Neural crest cell (in vitro differentiated cells): ENCODE results near the gene CAMKV. TPM values are rescaled to one million over a fixed set of nuclear protein-coding genes. Genes with fewer than 3 reads are reported as not detected.
"Not testable (repeated sequence)": the region's sequence is repeated elsewhere in the genome, so short reads cannot be mapped to it uniquely, and the experiment has no call there.

Experiments
- DNase-seq: peaks from one replicate; pipeline ENCODE4 v3.0.0; 2021; ENCODE audit warnings: low read depth, mixed read lengths, low spot score
- H3K27ac Mint-ChIP-seq: one replicate; pipeline ENCODE4 v1.8.0; 2021; ENCODE audit warnings: mild to moderate bottlenecking, mixed read lengths; ENCODE audit not compliant: unreplicated experiment
- H3K27me3 Mint-ChIP-seq: 2 replicates; pipeline ENCODE4 v1.8.0; 2021; ENCODE audit warnings: low read depth, mild to moderate bottlenecking, mixed read lengths
- H3K36me3 Mint-ChIP-seq: 2 replicates; pipeline ENCODE4 v1.8.0; 2021; ENCODE audit warnings: low read depth, mild to moderate bottlenecking, mixed read lengths
- H3K4me1 Mint-ChIP-seq: 2 replicates; pipeline ENCODE4 v1.8.0; 2021; ENCODE audit warnings: mixed read lengths
- H3K4me3 Mint-ChIP-seq: one replicate; pipeline ENCODE4 v1.8.0; 2021; ENCODE audit warnings: mild to moderate bottlenecking, mixed read lengths
- H3K9me3 Mint-ChIP-seq: 2 replicates; pipeline ENCODE4 v1.8.0; 2021; ENCODE audit warnings: mixed read lengths
- CTCF ChIP-seq: fragments of 200-600 bp; sonication (generic); conservative IDR thresholded peaks from 2 replicates; pipeline ENCODE4 v1.5.0; 2021; ENCODE audit warnings: antibody characterized with exemption, mild to moderate bottlenecking
- total RNA-seq: library from RNA; stranded (reverse); gene quantifications from 2 replicates; pipeline ENCODE4 v1.2.1, GENCODE V29; 2021

Gene CAMKV
- total RNA-seq, 1 donor from 2014 or later: 41.2 TPM

- Mint-ChIP-seq H3K4me3 (no peak overlapping the region), H3K9me3 (no peaks in the 10 kb centered on the region), H3K27me3 (no peaks in the 10 kb centered on the region), H3K27ac (no peak overlapping the region), H3K4me1 (no peaks in the 10 kb centered on the region), H3K36me3 (no peaks in the 10 kb centered on the region)
- DNase-seq: no peak
- no peak for TF ChIP-seq CTCF
Measured at GRCh38 chr3:49911611-49912010, 41.9 kb upstream of the CAMKV start.

GRCh38 chr3:49911124-49911420, 41.4 kb upstream of the CAMKV start:
- no peaks in the 10 kb centered on the region for H3K36me3 Mint-ChIP-seq
- no peak overlapping the region for H3K4me3 Mint-ChIP-seq
- no peaks in the 10 kb centered on the region for H3K27me3 Mint-ChIP-seq
- H3K9me3 Mint-ChIP-seq: no peaks in the 10 kb centered on the region
- no peak for TF ChIP-seq CTCF
- DNase-seq: no peak
- peak overlapping the region; percentile 80 for H3K27ac Mint-ChIP-seq
- peaks cover 3% of the 10 kb centered on the region for H3K4me1 Mint-ChIP-seq

GRCh38 chr3:49910409-49911123, 40.9 kb upstream of the CAMKV start:
- no peak for DNase-seq
- H3K4me3 Mint-ChIP-seq: no peak overlapping the region
- no peak for TF ChIP-seq CTCF
- no peaks in the 10 kb centered on the region for H3K36me3 Mint-ChIP-seq
- H3K27me3 Mint-ChIP-seq: no peaks in the 10 kb centered on the region
- peaks cover 7% of the 10 kb centered on the region for H3K4me1 Mint-ChIP-seq
- no peaks in the 10 kb centered on the region for H3K9me3 Mint-ChIP-seq
- H3K27ac Mint-ChIP-seq: peak overlapping the region; percentile 80

GRCh38 chr3:49908373-49909199, 38.9 kb upstream of the CAMKV start:
- no peak for DNase-seq
- peaks cover 11% of the 10 kb centered on the region for H3K4me1 Mint-ChIP-seq
- no peaks in the 10 kb centered on the region for H3K27me3 Mint-ChIP-seq
- no peaks in the 10 kb centered on the region for H3K36me3 Mint-ChIP-seq
- no peak overlapping the region for H3K4me3 Mint-ChIP-seq
- no peak overlapping the region for H3K27ac Mint-ChIP-seq
- no peak for TF ChIP-seq CTCF
- no peaks in the 10 kb centered on the region for H3K9me3 Mint-ChIP-seq

GRCh38 chr3:49906073-49906743, 36.5 kb upstream of the CAMKV start:
- Mint-ChIP-seq H3K27me3 (no peaks in the 10 kb centered on the region), H3K4me3 (no peak overlapping the region), H3K4me1 (peaks cover 11% of the 10 kb centered on the region), H3K9me3 (no peaks in the 10 kb centered on the region), H3K36me3 (no peaks in the 10 kb centered on the region), H3K27ac (peak overlapping the region; percentile 19)
- TF ChIP-seq CTCF: peak; percentile 74
- peak; percentile 46 for DNase-seq

- H3K9me3 Mint-ChIP-seq, H3K36me3 Mint-ChIP-seq, H3K4me3 Mint-ChIP-seq, H3K27ac Mint-ChIP-seq, H3K27me3 Mint-ChIP-seq, DNase-seq: not testable (repeated sequence)
- peaks cover 11% of the 10 kb centered on the region for H3K4me1 Mint-ChIP-seq
Measured at GRCh38 chr3:49904448-49904847, 34.7 kb upstream of the CAMKV start.
